Fibroblast of upper back skin (primary cell): ENCODE results near the gene TMEM161A.
A peak's percentile ranks its signal among the peaks of the same experiment; 100 is the strongest.
"Not testable (repeated sequence)": the region's sequence is repeated elsewhere in the genome, so short reads cannot be mapped to it uniquely, and the experiment has no call there.

Experiments
- DNase-seq: peaks from one replicate; pipeline ENCODE4 v3.0.0-alpha.2; 2013

The TMEM161A gene

GRCh38 chr19:19154768-19155494, 16.7 kb upstream of the TMEM161A start:
- no peak for DNase-seq

GRCh38 chr19:19152668-19153384, 14.5 kb upstream of the TMEM161A start:
- no peak for DNase-seq

- DNase-seq: no peak
These were observed 13.1 kb upstream of the TMEM161A start for GRCh38 chr19:19151418-19151817.

GRCh38 chr19:19149435-19149834, 11.2 kb upstream of the TMEM161A start:
- no peak for DNase-seq

GRCh38 chr19:19148504-19148903, 10.2 kb upstream of the TMEM161A start:
- DNase-seq: not testable (repeated sequence)

- no peak for DNase-seq
These were observed 9.1 kb upstream of the TMEM161A start for GRCh38 chr19:19147344-19147743.

- no peak for DNase-seq
These were observed 8.6 kb upstream of the TMEM161A start for GRCh38 chr19:19146865-19147264.

- DNase-seq: peak; percentile 52
These were observed 7.7 kb upstream of the TMEM161A start for GRCh38 chr19:19145684-19146608.

GRCh38 chr19:19145281-19145680, 7.0 kb upstream of the TMEM161A start:
- no peak for DNase-seq

GRCh38 chr19:19142347-19142746, 4.1 kb upstream of the TMEM161A start:
- DNase-seq: no peak

GRCh38 chr19:19140476-19140875, 2.2 kb upstream of the TMEM161A start:
- DNase-seq: no peak

GRCh38 chr19:19139876-19140229, 1.6 kb upstream of the TMEM161A start:
- DNase-seq: no peak

GRCh38 chr19:19137556-19138108, 646 bp downstream of the TMEM161A start:
- DNase-seq: no peak

- not testable (repeated sequence) for DNase-seq
These were observed 2.6 kb downstream of the TMEM161A start for GRCh38 chr19:19135713-19136112.

- no peak for DNase-seq
These were observed 3.6 kb downstream of the TMEM161A start for GRCh38 chr19:19134687-19135158.

- no peak for DNase-seq
These were observed 4.3 kb downstream of the TMEM161A start for GRCh38 chr19:19133985-19134384.

GRCh38 chr19:19132912-19133311, 5.4 kb downstream of the TMEM161A start:
- DNase-seq: no peak

GRCh38 chr19:19131989-19132388, 6.3 kb downstream of the TMEM161A start:
- DNase-seq: no peak

GRCh38 chr19:19126102-19126501, 12.2 kb downstream of the TMEM161A start:
- DNase-seq: no peak

GRCh38 chr19:19123386-19123785, 14.9 kb downstream of the TMEM161A start:
- DNase-seq: no peak

- no peak for DNase-seq
These were observed 15.4 kb downstream of the TMEM161A start for GRCh38 chr19:19122902-19123301.

GRCh38 chr19:19121371-19121770, 16.9 kb downstream of the TMEM161A start:
- DNase-seq: no peak
